ENCODE results near the gene SNAI1. TPM values are rescaled to one million over a fixed set of nuclear protein-coding genes. Genes with fewer than 3 reads are reported as not detected.

SNAI1 gene
- total RNA-seq, 3 donors from 2014 or later (not counting 1 experiment from before 2014, with no cell fraction given), result 1.5 to 2.4 (median 2.1) TPM

DNA sequence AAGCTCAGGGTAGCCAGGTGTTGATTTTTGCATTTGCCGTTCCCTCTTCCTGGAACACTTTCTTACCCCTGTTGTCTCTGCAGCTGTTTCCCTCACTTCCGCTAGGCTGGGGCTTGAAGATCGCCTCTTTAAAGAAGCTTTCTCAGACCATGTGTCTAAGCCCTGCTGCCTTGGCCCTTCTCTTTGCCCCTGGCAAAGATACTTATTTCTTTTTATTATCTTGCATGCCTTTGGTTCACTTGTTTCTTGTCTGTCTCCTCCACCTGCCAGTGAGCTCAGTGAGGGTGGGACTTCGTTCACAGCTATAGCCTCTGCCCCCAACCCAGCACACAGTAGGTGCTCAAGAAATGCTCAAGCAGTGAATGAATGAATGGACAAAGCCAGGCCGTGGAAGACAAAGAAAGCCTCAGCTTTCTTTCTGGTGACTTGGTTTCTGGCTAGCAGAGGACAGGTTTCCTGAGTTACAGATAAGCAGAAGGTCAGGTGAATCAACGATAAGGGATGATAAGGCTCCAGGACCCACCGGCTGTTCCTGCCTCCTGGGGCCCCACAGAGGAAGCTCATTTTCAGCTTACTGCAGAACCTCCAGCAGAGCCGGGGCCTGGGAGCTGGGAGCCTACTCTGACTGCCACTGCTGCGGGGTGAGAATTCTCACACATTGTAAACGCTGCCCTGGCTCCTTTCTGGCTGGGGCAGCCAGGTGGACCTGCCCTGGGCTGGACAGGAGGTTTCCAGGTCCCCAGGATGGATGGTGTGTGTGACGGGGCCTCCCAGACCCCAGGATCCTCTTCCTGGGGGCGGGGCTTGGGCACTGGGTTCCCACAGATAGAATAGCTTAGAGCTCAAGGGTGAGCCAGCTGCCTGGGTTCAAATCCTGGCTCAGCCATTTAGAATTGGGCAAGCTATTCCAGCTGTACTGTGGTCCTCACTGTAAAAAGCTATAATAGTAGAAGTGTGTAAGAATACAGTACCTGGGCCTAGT is 29.8 kb downstream of the SNAI1 start:
- TF ChIP-seq, protein P1, sequence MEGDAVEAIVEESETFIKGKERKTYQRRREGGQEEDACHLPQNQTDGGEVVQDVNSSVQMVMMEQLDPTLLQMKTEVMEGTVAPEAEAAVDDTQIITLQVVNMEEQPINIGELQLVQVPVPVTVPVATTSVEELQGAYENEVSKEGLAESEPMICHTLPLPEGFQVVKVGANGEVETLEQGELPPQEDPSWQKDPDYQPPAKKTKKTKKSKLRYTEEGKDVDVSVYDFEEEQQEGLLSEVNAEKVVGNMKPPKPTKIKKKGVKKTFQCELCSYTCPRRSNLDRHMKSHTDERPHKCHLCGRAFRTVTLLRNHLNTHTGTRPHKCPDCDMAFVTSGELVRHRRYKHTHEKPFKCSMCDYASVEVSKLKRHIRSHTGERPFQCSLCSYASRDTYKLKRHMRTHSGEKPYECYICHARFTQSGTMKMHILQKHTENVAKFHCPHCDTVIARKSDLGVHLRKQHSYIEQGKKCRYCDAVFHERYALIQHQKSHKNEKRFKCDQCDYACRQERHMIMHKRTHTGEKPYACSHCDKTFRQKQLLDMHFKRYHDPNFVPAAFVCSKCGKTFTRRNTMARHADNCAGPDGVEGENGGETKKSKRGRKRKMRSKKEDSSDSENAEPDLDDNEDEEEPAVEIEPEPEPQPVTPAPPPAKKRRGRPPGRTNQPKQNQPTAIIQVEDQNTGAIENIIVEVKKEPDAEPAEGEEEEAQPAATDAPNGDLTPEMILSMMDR (IDR thresholded peaks at IDR 0.05), result no peak
- H3K27me3 Mint-ChIP-seq (ENCODE audit: low read depth in 2 of 2), result peaks cover 0 to 7% of the 10 kb centered on the region in 2 donors
- no peak overlapping the region for H3K4me3 Mint-ChIP-seq
- peaks cover 0 to 15% of the 10 kb centered on the region in 2 donors for H3K4me1 Mint-ChIP-seq
- 27% methylated on average over 12 of the region's 12 CpGs for WGBS (ENCODE audit: insufficient coverage)
- H3K4me3 ChIP-seq (ENCODE audit: low read length), result no peak overlapping the region
- no peaks in the 10 kb centered on the region for H3K36me3 Mint-ChIP-seq
- no peaks in the 10 kb centered on the region for H3K9me3 ChIP-seq (ENCODE audit: control insufficient read depth, insufficient read depth, low read length)
- no peak overlapping the region for H3K27ac ChIP-seq (ENCODE audit: low read length)
- no peak for DNase-seq
- H3K9me3 Mint-ChIP-seq, result no peaks in the 10 kb centered on the region
- no peak for ATAC-seq
- H3K27ac Mint-ChIP-seq, result no peak overlapping the region
- intact Hi-C loops (cut with micrococcal nuclease), result no loop called here
- H3K36me3 ChIP-seq (ENCODE audit: control insufficient read depth, insufficient read depth, low read length), result no peaks in the 10 kb centered on the region
- H3K27me3 ChIP-seq (ENCODE audit: control insufficient read depth, insufficient read depth, low read length), result peaks cover 3% of the 10 kb centered on the region
- H3K4me1 ChIP-seq (ENCODE audit: control insufficient read depth, insufficient read depth, low read length), result peaks cover 10% of the 10 kb centered on the region

DNA sequence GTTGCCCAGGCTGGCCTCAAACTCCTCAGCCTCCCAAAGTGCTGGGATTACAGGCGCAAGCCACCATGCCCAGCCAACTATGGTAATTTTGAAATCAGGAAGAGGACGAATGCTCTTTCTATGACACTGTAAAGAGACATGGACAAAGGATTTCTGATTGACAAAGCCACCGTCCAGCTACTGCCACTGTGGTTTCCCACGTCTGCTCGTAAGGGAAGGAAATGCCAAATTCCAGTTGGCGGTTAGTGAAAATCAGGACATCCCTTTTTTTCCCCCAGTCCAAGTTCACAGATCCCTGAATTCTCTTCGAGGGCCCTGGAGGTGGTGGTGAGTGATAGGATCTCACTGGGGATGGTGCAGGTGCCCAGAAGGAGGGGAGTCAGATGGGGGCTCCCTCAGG is 31.2 kb downstream of the SNAI1 start:
- Histone ChIP-seq H3K27ac (ENCODE audit: low read length) (no peak overlapping the region), H3K4me1 (ENCODE audit: control insufficient read depth, insufficient read depth, low read length) (peaks cover 10% of the 10 kb centered on the region), H3K9me3 (ENCODE audit: control insufficient read depth, insufficient read depth, low read length) (no peaks in the 10 kb centered on the region), H3K4me3 (ENCODE audit: low read length) (no peak overlapping the region), H3K36me3 (ENCODE audit: control insufficient read depth, insufficient read depth, low read length) (no peaks in the 10 kb centered on the region), H3K27me3 (ENCODE audit: control insufficient read depth, insufficient read depth, low read length) (peaks cover 3% of the 10 kb centered on the region)
- Mint-ChIP-seq H3K27ac (no peak overlapping the region), H3K9me3 (no peaks in the 10 kb centered on the region), H3K36me3 (no peaks in the 10 kb centered on the region), H3K27me3 (ENCODE audit: low read depth in 2 of 2) (peaks cover 0 to 7% of the 10 kb centered on the region in 2 donors), H3K4me1 (peaks cover 0 to 13% of the 10 kb centered on the region in 2 donors), H3K4me3 (no peak overlapping the region)
- intact Hi-C loops (cut with micrococcal nuclease), result no loop called here
- TF ChIP-seq, protein P1 (IDR thresholded peaks at IDR 0.05), result no peak
- ATAC-seq, result no peak
- WGBS (ENCODE audit: insufficient coverage), result 67% methylated on average over 6 of the region's 7 CpGs
- no peak for DNase-seq

DNA sequence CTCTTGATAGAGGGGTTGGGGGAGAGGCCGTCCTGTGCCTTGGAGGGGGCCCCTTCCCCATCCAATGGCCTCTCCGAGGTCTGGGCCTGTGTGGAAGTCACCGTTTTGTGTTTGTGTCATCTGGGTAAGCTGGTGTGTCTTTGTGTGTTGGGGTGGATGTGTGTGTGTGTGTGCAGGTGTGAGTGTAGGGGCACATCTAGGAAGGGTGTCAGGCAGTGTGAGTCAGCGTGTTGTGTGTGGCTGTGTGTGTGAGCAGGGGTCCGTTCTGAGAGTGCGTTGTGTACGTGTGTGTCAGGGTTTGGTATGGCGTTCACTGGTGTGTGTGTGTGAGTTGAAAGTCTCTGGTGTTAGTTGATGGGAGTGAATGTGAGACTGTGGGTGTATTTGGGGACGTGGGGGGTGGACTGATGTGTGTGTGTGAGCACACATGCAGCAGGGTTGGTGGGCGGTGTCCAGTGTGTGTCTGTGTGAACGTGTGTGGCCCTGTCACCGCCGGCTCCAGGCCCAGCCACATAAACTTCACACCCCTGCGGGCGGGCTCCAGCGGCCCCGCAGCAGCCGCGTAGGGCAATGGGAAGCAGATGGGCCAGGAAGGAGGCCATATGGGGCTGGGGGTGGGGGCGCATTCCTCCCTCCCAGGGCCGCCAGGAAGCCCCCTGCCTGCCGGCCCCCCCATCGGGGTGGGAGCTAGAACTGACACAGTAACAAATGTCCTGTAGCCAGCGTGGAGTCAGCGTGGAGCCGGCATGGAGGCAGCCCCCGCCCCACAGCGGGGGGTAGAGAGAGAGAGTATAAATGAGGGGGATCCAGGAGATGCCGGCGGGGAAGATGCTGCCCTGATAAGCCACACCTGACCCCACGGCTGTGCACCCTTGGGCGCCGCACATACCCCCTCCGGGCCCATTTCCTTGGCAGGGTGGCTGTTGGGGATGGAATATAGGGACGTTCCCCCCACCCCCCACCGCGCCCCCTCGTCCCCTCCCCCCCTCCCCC is 32.1 kb downstream of the SNAI1 start:
- no peak overlapping the region for H3K4me3 ChIP-seq (ENCODE audit: low read length)
- intact Hi-C loops (cut with micrococcal nuclease), result no loop called here
- H3K4me1 ChIP-seq (ENCODE audit: control insufficient read depth, insufficient read depth, low read length), result peaks cover 12% of the 10 kb centered on the region
- H3K27ac Mint-ChIP-seq, result no peak overlapping the region
- DNase-seq (no peak), ATAC-seq (no peak)
- no peaks in the 10 kb centered on the region for H3K36me3 Mint-ChIP-seq
- H3K9me3 Mint-ChIP-seq, result no peaks in the 10 kb centered on the region
- H3K4me1 Mint-ChIP-seq, result peaks cover 0 to 13% of the 10 kb centered on the region in 2 donors
- no peaks in the 10 kb centered on the region for H3K9me3 ChIP-seq (ENCODE audit: control insufficient read depth, insufficient read depth, low read length)
- WGBS (ENCODE audit: insufficient coverage), result 51% methylated on average over 30 of the region's 38 CpGs
- H3K4me3 Mint-ChIP-seq, result no peak overlapping the region
- no peaks in the 10 kb centered on the region for H3K27me3 ChIP-seq (ENCODE audit: control insufficient read depth, insufficient read depth, low read length)
- TF ChIP-seq, protein P1 (IDR thresholded peaks at IDR 0.05), result no peak
- peaks cover 0 to 7% of the 10 kb centered on the region in 2 donors for H3K27me3 Mint-ChIP-seq (ENCODE audit: low read depth in 2 of 2)
- H3K27ac ChIP-seq (ENCODE audit: low read length), result no peak overlapping the region
- H3K36me3 ChIP-seq (ENCODE audit: control insufficient read depth, insufficient read depth, low read length), result no peaks in the 10 kb centered on the region

Data from natural killer cell (primary cell).